ENCODE results near the gene CHD1.

- TF ChIP-seq ZNF777 (CRISPR knock-in tag; IDR thresholded peaks at IDR 0.05), result no peak
- no peak for TF ChIP-seq EP300 (IDR thresholded peaks at IDR 0.05; ENCODE audit: low read depth in 2 of 2, low read length in 2 of 2)
- no peak for TF ChIP-seq EP300 (CRISPR knock-in tag; IDR thresholded peaks at IDR 0.05; ENCODE audit: borderline replicate concordance)
- TF ChIP-seq CEBPB (IDR thresholded peaks at IDR 0.05; ENCODE audit: borderline replicate concordance, low read depth, low read length), result no peak
- no peak for TF ChIP-seq SIN3A (IDR thresholded peaks at IDR 0.05; ENCODE audit: borderline replicate concordance, low read depth, low read length)
- TF ChIP-seq POLR2AphosphoS5 (IDR thresholded peaks at IDR 0.05; ENCODE audit: low read depth, low read length), result no peak
- TF ChIP-seq, protein P1, sequence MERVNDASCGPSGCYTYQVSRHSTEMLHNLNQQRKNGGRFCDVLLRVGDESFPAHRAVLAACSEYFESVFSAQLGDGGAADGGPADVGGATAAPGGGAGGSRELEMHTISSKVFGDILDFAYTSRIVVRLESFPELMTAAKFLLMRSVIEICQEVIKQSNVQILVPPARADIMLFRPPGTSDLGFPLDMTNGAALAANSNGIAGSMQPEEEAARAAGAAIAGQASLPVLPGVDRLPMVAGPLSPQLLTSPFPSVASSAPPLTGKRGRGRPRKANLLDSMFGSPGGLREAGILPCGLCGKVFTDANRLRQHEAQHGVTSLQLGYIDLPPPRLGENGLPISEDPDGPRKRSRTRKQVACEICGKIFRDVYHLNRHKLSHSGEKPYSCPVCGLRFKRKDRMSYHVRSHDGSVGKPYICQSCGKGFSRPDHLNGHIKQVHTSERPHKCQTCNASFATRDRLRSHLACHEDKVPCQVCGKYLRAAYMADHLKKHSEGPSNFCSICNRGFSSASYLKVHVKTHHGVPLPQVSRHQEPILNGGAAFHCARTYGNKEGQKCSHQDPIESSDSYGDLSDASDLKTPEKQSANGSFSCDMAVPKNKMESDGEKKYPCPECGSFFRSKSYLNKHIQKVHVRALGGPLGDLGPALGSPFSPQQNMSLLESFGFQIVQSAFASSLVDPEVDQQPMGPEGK (CRISPR knock-in tag; IDR thresholded peaks at IDR 0.05), result no peak
- TF ChIP-seq ZBTB40 (IDR thresholded peaks at IDR 0.05), result no peak
- TF ChIP-seq ZBTB40 (CRISPR knock-in tag; IDR thresholded peaks at IDR 0.05), result no peak
- TF ChIP-seq MIER2 (CRISPR knock-in tag; IDR thresholded peaks at IDR 0.05), result no peak
- TF ChIP-seq MAFG (CRISPR knock-in tag; IDR thresholded peaks at IDR 0.05), result no peak
- TF ChIP-seq GATAD2A (CRISPR knock-in tag; IDR thresholded peaks at IDR 0.05), result no peak
- TF ChIP-seq ELF1 (CRISPR knock-in tag; IDR thresholded peaks at IDR 0.05), result no peak
Measured at GRCh38 chr5:98941131-98941883, 12.5 kb upstream of the CHD1 start.

Measured in HepG2 (cell line).